Embryonic facial prominence (tissue), 1 donor: Measurements from ENCODE around the gene CCDC120.
A peak's percentile ranks its signal among the peaks of the same experiment; 100 is the strongest.

Experiments
- DNase-seq: peaks from one replicate; pipeline ENCODE4 v3.0.0-alpha.2; 2016; ENCODE audit errors: extremely low spot score

The CCDC120 gene, protein sequence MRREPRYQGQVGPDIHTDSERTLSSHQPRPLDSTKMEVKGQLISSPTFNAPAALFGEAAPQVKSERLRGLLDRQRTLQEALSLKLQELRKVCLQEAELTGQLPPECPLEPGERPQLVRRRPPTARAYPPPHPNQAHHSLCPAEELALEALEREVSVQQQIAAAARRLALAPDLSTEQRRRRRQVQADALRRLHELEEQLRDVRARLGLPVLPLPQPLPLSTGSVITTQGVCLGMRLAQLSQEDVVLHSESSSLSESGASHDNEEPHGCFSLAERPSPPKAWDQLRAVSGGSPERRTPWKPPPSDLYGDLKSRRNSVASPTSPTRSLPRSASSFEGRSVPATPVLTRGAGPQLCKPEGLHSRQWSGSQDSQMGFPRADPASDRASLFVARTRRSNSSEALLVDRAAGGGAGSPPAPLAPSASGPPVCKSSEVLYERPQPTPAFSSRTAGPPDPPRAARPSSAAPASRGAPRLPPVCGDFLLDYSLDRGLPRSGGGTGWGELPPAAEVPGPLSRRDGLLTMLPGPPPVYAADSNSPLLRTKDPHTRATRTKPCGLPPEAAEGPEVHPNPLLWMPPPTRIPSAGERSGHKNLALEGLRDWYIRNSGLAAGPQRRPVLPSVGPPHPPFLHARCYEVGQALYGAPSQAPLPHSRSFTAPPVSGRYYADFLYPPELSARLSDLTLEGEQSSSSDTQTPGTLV

DNA sequence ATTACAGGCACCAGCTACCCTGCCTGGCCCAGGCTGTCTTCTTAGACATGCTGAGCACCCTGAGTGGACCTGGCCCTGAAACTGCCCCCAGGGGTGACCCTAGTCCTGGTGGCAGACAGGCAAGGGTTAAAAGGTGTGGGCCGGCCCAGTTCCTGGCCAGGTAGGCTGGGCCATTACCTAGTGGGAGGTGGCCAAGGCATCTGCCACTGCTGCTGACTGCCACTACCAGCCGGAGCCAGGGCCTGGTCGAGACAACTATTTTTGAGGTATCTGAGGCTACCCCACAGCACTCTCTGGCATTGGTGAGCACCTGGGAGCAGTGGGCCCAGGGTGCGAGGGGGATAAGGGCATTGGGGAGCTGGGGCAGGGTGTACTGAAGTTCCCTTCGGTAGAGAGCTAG, at the start of gene CCDC120:
Gene CCDC120 (plus strand): TSS at position 206 of the 400 bp plus-strand sequence. CDS start 3,043 bp downstream, outside the sequence.
- no peak for DNase-seq

DNA sequence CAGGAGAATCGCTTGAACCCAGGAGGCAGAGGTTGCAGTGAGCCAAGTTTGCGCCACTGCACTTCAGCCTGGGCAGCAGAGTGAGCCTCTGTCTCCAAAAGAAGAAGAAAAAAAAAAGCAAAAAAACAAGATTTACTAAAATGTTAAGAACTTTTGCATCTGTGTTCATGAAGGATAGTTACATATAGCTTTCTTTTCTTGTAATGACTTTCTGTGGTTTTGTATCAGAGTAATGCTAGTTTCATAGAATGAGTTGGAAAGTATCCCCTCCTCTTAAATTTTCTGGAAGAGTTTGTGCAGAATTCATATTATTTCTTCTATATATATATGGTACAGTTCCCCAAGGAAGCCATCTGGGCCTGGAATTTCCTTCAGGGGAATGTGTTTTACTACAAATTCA, 39.7 kb upstream of the CCDC120 start:
- no peak for DNase-seq

DNA sequence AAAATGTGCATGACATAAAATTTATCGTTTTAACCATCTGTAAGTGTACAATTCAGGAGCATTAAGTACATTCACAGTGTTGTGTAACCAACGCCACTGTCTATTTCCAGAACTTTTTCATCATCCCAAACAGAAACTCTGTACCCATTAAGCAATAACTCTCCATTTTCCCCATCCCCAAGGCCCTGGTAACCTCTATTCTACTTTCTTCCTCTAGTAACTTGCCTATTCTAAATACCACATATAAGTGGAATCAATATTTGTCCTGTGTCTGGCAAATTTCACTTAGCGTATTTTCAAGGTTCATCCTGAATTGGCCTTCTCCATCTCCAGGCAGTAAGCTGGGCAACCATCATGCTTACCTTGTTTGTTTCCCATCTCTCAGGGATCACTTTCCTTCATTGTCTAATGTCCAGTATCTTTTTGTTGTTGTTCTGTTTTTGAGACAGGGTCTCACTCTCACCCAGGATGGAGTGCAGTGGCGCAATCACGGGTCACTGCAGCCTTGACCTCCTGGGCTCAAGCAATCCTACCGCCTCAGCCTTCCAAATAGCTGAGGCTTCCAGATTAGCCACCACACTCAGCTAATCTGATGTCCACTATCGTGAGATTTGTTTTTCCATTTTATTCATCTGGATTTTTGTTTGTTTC, 39.1 kb upstream of the CCDC120 start:
- DNase-seq = no peak

DNA sequence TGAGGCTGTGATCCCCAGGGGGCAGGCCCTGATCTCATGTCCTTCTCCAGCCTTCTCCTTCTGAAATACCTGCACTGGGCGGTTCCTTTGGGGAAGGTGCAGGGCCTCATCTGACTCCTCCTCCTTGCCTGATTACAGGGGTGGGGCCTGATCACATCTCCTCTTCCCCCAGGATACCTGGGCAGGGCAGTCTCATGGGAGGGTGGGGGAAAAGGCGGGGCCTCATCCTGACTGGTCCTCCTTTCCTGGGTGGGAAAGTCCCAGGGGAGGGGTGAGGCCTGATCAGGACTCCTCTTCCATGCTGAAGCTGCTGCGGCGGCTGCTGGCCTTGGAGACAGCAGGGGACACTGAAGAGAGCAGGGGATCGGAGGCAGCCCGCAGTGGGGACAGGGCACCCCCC, 28.9 kb upstream of the CCDC120 start:
- no peak for DNase-seq

DNA sequence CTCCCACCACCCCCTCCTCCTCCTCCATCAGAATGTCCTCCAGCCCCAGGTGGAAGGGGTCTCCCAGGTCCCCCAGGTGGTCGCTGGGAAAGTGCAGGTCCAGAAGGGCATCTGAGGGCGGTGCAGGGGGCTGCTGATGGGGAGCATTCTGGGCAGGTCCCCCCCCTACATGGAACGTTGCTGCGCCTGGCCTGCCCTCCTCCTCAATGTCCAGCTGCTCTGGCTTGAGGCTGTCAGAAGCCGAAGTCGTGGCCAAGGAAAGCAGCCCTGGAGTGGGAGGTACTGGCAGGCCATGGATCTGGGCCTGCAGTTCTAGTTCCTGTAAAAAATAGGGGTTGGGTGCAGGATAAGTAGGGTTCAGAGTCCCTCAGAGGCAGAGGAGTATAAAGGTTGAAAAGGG, 28.5 kb upstream of the CCDC120 start:
- DNase-seq = no peak

DNA sequence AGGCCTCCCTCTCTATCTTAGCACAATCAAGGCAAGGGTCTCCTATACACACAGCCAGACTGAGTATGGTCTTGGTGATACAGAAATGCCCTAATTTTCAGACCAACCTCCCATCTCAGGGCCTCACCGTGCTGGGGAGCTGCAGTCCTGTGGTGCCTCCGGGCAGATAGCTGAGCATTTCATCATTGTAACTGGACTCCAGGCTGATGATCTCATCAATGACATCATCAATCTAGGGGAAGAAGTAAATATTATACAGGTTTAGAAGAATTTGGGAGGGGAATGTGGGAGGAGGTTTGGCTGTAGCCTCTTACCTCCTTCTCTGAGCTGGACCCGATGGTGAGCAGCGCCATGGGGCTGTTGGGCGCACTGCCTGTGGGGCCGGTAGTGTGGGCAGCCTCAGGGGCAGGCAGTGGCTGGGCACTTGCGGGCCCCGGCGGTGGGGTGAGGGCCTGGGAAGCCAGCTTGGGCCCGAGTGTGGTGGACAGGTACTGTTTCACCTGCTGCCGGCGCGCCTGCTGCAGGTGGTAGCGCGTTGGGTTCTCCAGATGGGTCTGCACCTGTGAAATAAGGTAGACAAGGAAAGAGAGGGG, 20.8 kb upstream of the CCDC120 start:
- no peak for DNase-seq

DNA sequence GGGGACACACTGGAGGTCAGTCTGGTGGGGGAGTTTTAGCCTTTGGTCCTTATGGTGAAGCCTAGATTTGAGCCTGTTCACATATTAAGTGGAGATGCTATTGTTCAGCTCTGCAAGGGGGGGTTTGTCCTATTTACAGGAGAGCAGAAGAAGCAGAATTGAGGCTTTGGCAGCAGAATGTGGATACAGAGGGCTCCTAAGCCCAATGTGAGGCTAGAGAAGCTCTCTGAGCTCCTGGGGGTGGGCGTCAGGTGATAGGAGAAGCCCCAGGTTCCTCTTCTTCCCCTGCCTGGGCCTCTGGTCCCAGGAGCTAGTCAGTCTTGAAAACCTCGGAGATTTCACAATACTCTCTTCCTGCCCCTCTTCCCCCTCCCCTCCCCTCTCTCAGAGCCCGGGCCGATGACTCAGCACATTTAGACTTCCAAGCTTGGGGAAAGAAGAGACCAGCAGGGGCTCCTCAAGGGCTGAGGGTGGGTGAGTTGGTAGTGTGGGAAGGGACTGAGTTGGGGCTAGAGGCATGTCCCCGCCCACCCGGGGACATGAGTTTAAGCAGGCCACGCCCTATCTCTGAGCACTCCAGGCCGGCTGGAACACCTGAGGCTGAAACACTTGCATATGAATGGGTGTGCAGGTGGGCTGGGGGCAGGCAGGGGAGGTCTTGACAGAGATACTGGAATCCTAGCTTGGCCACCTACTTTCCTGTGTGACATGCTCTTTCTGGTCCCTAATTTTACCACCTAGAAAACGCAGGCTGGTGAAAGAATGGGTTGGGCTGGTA, 19.0 kb upstream of the CCDC120 start:
- peak; percentile 45 for DNase-seq

DNA sequence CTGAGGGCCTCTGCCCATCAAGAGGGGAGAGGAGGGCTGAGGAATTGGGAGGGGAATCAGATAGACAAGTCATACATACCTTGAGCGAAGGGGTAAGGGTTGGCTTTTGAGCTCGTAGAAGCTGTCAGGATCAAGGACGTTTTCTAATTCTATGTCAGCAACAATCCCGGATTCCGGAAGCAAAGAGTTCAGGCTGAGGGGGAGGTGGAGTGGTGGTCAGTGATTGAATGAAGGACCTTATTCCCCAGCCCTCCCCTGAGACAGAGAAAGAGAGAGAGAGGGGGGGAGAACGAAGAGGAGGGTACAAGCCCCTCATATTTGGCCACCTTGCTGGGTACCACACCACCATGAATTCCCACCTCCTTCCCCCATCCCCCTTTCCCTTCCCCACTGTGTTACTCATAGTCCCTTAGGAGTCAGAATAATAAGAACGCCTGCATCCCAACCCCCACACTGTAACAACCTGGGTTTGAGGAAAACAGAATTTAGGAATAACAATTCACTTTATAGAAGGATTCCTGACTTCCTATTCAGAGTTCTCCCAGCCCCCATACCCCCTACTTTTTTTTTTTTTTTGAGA, 18.3 kb upstream of the CCDC120 start:
- DNase-seq = no peak

DNA sequence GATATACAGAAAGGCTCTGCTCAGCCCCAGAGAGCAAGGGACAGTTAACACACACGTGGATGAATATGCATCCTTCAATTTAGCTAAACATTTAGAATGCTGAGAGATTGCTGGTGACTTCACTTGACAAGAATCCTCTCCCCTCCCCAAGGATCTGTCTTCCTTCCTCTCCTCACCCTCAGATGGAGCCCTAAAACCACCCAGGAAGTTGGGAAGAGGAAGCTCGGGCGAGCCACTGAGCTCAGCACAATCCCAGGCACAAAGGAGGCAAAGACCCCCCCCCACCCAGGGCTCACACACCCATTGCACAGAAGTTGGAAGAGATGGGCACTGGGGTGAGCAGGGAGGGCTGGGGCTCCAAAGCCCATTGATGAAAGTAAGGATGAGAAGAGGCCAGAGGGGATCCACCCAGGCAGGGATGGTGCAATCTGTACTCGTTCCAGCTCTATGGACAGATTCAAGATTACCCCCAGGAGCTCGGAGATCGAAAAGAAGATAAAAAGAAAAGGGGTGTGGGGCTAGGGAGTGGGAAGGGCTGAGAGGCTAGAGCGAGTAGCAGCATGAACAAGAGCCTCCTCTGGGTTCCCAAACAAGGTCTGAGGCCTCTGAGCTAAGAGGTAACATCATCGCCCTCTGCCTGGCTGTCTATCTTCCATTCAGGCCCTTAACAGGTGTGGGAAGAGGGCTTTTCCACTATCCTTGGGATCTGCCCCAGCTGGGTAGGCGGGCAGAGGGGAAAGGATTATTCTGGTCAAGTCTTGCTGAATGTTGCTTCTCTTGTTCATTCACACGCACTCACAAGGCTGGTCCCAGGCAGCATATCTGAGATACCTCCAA, 16.8 kb upstream of the CCDC120 start:
- DNase-seq = no peak

DNA sequence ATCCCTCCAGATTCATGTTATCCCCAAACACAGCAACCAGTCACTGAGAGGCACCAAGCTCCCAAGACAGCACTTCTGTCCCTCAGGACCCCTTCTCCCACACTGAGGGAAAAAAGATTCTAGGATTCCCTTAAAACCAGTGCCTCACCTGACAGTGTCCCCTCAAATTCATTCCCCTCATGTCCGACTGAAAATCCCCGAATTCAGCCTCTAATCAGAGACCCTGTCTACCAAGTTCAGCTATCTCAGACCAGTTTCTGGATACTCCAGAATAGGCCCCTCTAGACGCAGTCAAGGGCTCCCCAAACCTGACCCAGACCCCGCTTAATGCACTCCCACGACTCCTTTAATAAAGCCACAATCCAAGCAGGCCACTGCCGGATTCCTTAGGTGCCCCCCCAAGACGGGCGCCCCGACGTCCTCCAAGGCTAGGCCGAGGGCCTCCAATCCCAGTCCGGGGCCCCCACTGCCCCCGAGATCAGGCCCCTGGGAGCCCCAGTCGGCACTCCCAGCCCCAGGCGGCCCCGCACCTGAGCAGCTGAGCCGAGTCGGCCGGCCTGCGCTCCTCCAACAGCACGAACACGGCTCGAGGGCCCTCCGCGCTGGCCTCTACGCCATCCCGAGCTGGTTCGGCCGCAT, 16.1 kb upstream of the CCDC120 start:
- DNase-seq = no peak

DNA sequence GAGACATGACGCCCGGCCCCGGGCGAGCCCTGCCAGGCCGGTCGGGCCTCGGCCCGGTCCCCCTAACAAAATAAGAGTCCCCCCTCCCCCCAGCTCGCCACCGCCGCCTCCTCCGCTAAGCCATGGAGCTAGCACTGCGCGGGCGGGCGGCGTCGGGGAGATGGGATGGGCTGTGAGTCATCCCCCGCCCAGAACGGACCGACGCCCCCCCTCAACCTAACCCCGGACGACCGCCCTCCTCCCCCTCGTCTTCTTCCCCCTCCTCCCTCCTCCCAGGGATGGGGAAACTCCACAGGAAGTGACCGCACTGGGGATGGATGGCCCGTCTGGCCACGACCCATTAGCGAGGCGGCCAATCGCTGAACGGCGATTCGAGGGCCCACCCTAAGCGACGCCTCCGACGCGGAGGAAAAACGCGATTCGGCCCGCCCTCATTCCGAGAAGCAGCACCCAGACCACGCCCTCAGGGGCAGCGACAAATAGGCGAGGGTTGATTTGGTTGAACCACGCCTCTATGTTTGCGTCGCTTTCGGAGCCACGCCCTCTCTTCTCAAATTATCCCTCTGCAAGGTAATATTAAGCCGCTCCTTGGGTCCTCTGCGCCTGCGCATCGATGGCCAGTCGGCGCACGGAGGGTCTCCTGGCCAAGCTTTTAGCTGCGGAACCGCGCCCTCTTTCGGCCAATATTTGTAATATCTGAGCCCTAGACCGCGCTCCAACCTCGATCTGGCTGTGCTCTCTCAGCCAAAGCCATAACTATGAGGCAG, 15.4 kb upstream of the CCDC120 start, which contains the start of gene TFE3:
Gene TFE3 (minus strand): TSS at position 138 of the 767 bp plus-strand sequence. CDS start 131 bp downstream, at position 7.
- peak; percentile 95 for DNase-seq

DNA sequence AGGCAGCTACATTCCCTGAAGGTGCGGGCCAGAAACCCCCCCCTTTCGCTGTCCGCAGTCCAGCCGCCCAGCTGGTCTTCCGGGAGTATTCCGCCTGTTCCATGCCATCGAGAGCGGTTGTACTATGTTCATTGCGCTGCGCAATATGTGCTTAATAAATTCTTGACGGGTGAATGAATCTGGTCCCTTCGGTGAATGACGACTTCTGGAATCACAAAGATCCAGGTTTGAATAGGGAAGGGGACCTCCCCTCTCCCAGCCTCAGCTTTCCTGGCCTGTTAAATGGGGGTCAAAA, 14.9 kb upstream of the CCDC120 start:
- DNase-seq = no peak

DNA sequence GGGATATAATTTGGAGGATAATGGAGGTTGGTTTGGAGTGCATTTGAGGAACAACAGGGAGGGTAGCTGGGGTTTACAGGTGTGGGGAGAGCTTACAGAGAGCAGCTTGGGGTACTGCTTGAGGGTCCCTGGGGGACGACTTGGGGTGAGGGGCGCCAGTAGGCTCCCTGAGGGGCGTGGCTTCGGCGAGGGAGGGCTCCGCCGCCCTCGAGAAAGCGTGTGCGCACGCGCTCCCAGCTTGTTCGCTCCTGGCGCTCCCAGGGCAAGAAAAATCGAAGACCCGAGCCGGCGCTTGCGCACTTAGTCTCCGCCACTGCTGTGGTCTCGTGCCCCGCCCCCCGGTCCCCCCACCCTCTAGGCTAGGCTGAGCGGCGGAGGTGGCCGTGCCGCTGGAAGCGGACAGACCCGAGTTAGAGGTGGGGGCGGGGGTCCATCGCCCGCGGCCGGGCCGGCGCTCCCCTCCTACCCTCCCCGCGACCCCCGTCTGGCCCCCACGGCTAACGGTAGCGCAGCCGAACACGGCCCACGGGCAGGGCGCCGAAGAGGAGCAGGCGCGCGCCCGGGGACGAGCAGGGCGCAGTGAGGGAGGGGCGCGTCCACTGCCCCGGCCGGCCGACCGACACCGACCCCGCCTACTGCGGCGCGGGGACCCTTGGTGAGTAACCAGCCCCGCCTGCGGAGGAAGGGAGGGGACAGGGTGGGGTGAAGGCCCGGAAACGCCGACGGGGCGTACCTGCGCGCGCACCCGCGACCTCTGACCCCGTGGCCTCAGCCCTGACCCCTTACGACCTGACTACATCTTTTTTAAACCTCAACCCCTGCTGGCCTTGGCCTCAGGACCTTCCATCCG, 5.4 kb upstream of the CCDC120 start:
- peak; percentile 38 for DNase-seq

DNA sequence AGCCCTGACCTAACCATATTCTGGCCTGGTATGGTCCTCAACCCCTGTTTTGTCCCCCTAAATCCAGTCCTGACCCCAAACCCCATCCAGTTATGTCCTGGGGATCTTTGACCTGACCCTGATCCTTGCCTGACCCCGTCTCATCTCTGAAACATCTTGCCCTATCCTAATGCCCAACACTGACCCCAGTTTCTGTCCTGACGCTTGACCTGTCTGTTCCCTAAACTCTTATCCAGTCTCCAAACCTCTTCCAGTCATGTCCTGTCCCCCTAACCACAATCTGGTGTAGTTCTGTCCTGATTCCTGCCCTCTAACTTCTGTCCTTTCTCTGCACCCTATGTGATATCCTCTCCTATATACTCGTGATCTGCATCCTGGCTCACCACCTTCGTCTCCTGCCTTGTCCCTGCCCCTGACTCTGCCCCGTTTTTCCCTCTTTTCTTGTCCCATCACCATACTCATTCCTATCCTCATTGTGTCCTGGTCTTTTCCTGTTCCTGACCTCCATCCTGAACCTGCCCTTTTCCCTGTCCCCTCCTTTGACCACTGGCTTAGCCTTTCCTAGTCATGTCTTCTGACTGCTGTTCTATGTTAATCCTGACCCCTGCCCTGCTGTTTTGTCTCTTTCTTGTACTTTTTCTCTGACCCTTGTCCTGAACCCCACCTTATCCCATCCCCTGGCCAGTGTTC, 4.6 kb upstream of the CCDC120 start:
- DNase-seq = no peak

DNA sequence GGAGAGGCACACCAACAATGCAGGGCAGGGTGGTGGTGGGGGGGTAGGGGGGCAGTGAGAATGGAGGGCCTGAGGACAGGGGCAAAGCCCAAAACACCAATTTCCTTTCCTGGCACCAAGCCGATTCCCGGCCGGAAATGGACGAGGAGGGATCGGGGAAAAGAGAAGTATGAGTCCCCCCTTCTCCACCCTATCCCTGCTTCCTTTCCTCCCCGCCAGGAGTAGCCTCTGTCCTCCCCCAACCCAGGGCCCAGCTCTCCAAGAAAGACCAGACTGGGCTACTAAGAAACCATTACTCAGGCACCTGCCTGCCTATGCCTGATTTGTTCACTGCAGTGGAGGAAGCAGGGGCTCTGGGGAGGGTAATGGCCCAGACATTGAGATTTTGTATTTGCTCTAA, 402 bp downstream of the CCDC120 start:
- no peak for DNase-seq

DNA sequence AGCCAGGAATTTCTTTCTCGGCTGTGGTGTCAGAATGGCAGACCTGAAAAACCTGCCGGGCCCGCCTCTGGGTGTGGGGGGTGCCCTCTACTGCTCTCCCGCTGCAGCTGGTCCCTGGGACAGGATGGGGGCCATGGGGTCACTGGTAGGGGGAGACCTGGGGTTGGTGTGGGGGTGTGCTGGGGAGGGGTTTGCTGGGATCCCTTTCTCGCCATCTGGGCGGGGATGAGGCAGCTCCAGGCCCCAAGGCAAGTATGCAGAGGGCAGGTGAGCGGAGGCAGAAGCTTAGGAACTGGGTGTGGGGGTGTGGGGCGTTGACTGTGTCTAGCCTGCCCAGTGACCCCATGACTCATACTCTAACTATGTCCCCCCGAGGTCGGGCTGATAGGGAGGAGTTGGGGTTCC, 884 bp downstream of the CCDC120 start:
- DNase-seq = no peak

DNA sequence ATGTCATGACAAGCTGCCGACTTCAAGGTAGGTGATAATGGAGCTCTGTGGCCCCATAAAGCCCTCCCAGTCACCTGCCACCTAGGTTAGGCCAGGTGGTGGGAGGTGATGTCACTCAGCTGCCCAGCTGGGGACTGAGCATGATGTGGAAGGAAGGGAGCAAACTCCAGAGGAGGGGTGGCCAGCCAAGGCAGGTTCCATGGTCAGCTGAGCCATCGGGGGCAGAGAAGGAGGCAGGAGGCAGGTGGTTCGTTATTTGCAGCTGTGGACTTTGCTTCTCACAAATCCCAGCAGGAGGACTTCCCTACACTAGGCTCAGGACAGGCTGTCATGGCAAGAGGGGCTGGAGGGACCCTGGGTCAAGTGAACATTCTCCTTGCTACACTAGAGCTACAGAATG, 2.1 kb downstream of the CCDC120 start:
- no peak for DNase-seq

DNA sequence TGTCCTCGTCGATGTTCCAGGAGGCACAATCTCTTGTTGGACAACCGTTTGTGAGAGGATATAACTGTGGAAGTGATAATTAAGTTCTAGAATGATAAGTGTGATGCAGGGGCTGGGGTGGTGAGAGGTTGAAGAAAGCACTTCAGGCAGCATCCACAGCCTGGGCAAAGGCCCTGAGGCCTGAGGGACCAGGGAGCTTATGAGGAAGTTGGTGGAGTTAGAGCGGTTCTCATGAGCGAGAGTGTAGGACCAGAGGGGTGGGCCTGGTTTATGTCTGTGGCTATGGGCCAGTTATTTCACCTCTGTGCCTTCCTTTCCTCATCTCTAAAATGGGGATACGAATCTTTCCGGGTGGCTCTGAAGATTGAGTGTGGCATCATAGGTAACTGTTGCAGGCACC, 2.7 kb downstream of the CCDC120 start:
- no peak for DNase-seq
